ENCODE data around the gene ARHGEF6.

DNA sequence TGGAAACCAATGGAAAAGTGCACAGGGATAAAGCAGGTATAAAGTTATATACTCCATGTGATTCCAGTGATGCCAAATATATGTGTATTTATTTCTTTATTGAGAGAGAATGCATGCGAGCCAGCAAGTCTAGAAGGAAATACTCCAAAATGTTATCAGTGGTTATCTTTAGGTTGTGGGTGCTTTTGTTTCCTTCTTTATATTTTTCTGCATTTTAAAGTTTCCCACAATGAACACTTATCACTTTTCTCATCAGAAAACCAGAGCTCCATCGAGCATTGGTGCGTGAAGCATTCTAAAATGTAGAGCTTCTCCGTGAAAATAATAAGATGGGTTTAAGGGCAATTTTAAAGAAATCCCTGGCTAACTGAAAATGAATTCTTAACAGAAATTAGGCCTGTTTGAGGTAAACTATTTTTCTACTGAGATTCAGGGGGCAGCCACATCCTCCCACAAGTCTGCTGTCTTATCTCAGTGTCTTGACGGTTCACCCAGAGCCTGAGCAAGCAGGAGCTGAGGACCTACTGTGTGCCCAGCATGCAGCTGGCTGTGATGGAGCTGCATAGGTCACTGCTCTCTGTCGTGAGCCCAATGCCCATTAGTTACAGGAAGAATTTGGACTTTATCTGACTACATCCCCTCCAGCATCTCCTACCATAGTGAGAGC, 151.5 kb downstream of the ARHGEF6 start:
- TF ChIP-seq POLR2A (IDR thresholded peaks at IDR 0.05) = no peak
- TF ChIP-seq CTCF (IDR thresholded peaks at IDR 0.05) = no peak
